ENCODE measurements around the gene RRP1B. TPM values are rescaled to one million over a fixed set of nuclear protein-coding genes. Genes with fewer than 3 reads are reported as not detected.

RRP1B gene
- polyA plus RNA-seq, 3 donors, result 3.3 to 6.1 (median 4.5) TPM

- intact Hi-C loops (cut with micrococcal nuclease), result no loop called here
- WGBS (ENCODE audit: insufficient coverage), result no CpG with 5 or more reads among the region's 4 CpGs
- no peak overlapping the region for H3K4me3 Mint-ChIP-seq
Observed at GRCh38 chr21:43618940-43619339, 40.4 kb upstream of the RRP1B start.

GRCh38 chr21:43619344-43619743 is 40.0 kb upstream of the RRP1B start:
- Histone ChIP-seq H3K9me3 (replicated peaks in 1 of 2; ENCODE audit: control insufficient read depth in 1 of 2, insufficient read depth in 1 of 2, low read length in 2 of 2) (peaks cover 9 to 14% of the 10 kb centered on the region in 2 donors), H3K4me3 (replicated peaks in 1 of 3; ENCODE audit: low read depth in 2 of 3, low read length in 3 of 3) (no peak overlapping the region), H3K27me3 (ENCODE audit: control insufficient read depth in 2 of 2, insufficient read depth in 2 of 2, low read length in 2 of 2) (no peaks in the 10 kb centered on the region), H4K20me1 (ENCODE audit: insufficient read depth, low read length) (no peaks in the 10 kb centered on the region), H3K36me3 (replicated peaks in 1 of 2; ENCODE audit: control insufficient read depth in 1 of 2, insufficient read depth in 2 of 2, low read length in 2 of 2) (no peaks in the 10 kb centered on the region), H3K9ac (ENCODE audit: insufficient read depth, low read length, poor library complexity, severe bottlenecking) (no peak overlapping the region), H3K4me2 (replicated peaks; ENCODE audit: extremely low read depth, low read length, poor library complexity, severe bottlenecking) (no peak overlapping the region), H2AFZ (ENCODE audit: insufficient read depth, low read depth, low read length, poor library complexity, severe bottlenecking) (no peak overlapping the region), H3K27ac (ENCODE audit: low read depth in 1 of 2, low read length in 2 of 2) (no peak overlapping the region), H3K79me2 (ENCODE audit: insufficient read depth, low read length) (no peaks in the 10 kb centered on the region), H3K4me1 (ENCODE audit: control insufficient read depth in 1 of 2, insufficient read depth in 2 of 2, low read length in 2 of 2) (no peaks in the 10 kb centered on the region)
- no peak overlapping the region for H3K4me3 Mint-ChIP-seq
- H3K27ac Mint-ChIP-seq, result no peak overlapping the region
- no peaks in the 10 kb centered on the region for H3K36me3 Mint-ChIP-seq
- 90% methylated on average over 2 of the region's 4 CpGs for WGBS (ENCODE audit: insufficient coverage)
- no peaks in the 10 kb centered on the region for H3K4me1 Mint-ChIP-seq
- H3K27me3 Mint-ChIP-seq (ENCODE audit: low read depth in 3 of 3), result peaks cover 0 to 7% (median 1%) of the 10 kb centered on the region in 3 donors
- intact Hi-C loops (cut with micrococcal nuclease), result no loop called here
- DNase-seq, result no peak
- H3K9me3 Mint-ChIP-seq, result peaks cover 8 to 21% (median 19%) of the 10 kb centered on the region in 7 donors
- TF ChIP-seq CTCF (IDR thresholded peaks at IDR 0.05), result no peak

More at GRCh38 chr21:43618940-43619339, 40.4 kb upstream of the RRP1B start:
- no peaks in the 10 kb centered on the region for H3K36me3 ChIP-seq (replicated peaks in 1 of 2; ENCODE audit: control insufficient read depth in 1 of 2, insufficient read depth in 2 of 2, low read length in 2 of 2)
- no peaks in the 10 kb centered on the region for H3K27me3 ChIP-seq (ENCODE audit: control insufficient read depth in 2 of 2, insufficient read depth in 2 of 2, low read length in 2 of 2)
- no peaks in the 10 kb centered on the region for H4K20me1 ChIP-seq (ENCODE audit: insufficient read depth, low read length)
- no peak overlapping the region for H2AFZ ChIP-seq (ENCODE audit: insufficient read depth, low read depth, low read length, poor library complexity, severe bottlenecking)
- H3K79me2 ChIP-seq (ENCODE audit: insufficient read depth, low read length), result no peaks in the 10 kb centered on the region
- Mint-ChIP-seq H3K27me3 (ENCODE audit: low read depth in 3 of 3) (peaks cover 0 to 7% (median 1%) of the 10 kb centered on the region in 3 donors), H3K4me1 (no peaks in the 10 kb centered on the region), H3K27ac (no peak overlapping the region), H3K9me3 (peaks cover 8 to 22% (median 19%) of the 10 kb centered on the region in 7 donors), H3K36me3 (no peaks in the 10 kb centered on the region)
- H3K4me3 ChIP-seq (replicated peaks in 1 of 3; ENCODE audit: low read depth in 2 of 3, low read length in 3 of 3), result no peak overlapping the region
- H3K9me3 ChIP-seq (replicated peaks in 1 of 2; ENCODE audit: control insufficient read depth in 1 of 2, insufficient read depth in 1 of 2, low read length in 2 of 2), result peaks cover 9 to 14% of the 10 kb centered on the region in 2 donors
- H3K4me2 ChIP-seq (replicated peaks; ENCODE audit: extremely low read depth, low read length, poor library complexity, severe bottlenecking), result no peak overlapping the region
- DNase-seq, result no peak
- H3K9ac ChIP-seq (ENCODE audit: insufficient read depth, low read length, poor library complexity, severe bottlenecking), result no peak overlapping the region
- no peak for TF ChIP-seq CTCF (IDR thresholded peaks at IDR 0.05)
- no peak overlapping the region for H3K27ac ChIP-seq (ENCODE audit: low read depth in 1 of 2, low read length in 2 of 2)
- H3K4me1 ChIP-seq (ENCODE audit: control insufficient read depth in 1 of 2, insufficient read depth in 2 of 2, low read length in 2 of 2), result no peaks in the 10 kb centered on the region

Measured in CD14-positive monocyte (primary cell).